ENCODE results near the gene SPINK5.
"Not testable (repeated sequence)": the region's sequence is repeated elsewhere in the genome, so short reads cannot be mapped to it uniquely, and the experiment has no call there.

Gene SPINK5

GRCh38 chr5:148063861-148064260, at the start of gene SPINK5:
SPINK5 (plus strand) TSS chr5:148063980; CDS start chr5:148064045, 65 bp downstream.
- Histone ChIP-seq H3K27ac (ENCODE audit: low read depth, low read length) (no peak within 1 kb of the TSS), H3K27me3 (ENCODE audit: control insufficient read depth, insufficient read depth, low read length) (no peaks in the 10 kb centered on the region), H3K9me3 (ENCODE audit: control insufficient read depth, insufficient read depth, low read depth, low read length) (no peaks in the 10 kb centered on the region), H3K9ac (ENCODE audit: low read length) (no peak within 1 kb of the TSS), H3K4me3 (ENCODE audit: low read depth, low read length) (no peak within 1 kb of the TSS), H3K36me3 (ENCODE audit: control insufficient read depth, insufficient read depth, low read length) (no peaks in the 10 kb centered on the region), H3K4me1 (ENCODE audit: control insufficient read depth, insufficient read depth, low read length) (no peaks in the 10 kb centered on the region)

GRCh38 chr5:148014276-148014675, 49.5 kb upstream of the SPINK5 start:
- Histone ChIP-seq H3K27ac (ENCODE audit: low read depth, low read length) (no peak overlapping the region), H3K36me3 (ENCODE audit: control insufficient read depth, insufficient read depth, low read length) (peaks cover 4% of the 10 kb centered on the region), H3K4me3 (ENCODE audit: low read depth, low read length) (no peak overlapping the region), H3K27me3 (ENCODE audit: control insufficient read depth, insufficient read depth, low read length) (no peaks in the 10 kb centered on the region), H3K9me3 (ENCODE audit: control insufficient read depth, insufficient read depth, low read depth, low read length) (no peaks in the 10 kb centered on the region), H3K4me1 (ENCODE audit: control insufficient read depth, insufficient read depth, low read length) (no peaks in the 10 kb centered on the region; the same call in 1 of the 2 replicates), H3K9ac (ENCODE audit: low read length) (no peak overlapping the region)

GRCh38 chr5:148020257-148020988, 43.4 kb upstream of the SPINK5 start:
- no peaks in the 10 kb centered on the region for H3K4me1 ChIP-seq (ENCODE audit: control insufficient read depth, insufficient read depth, low read length)
- no peaks in the 10 kb centered on the region for H3K27me3 ChIP-seq (ENCODE audit: control insufficient read depth, insufficient read depth, low read length)
- H3K36me3 ChIP-seq (ENCODE audit: control insufficient read depth, insufficient read depth, low read length), result no peaks in the 10 kb centered on the region; the same call in 1 of the 2 replicates
- no peak overlapping the region for H3K27ac ChIP-seq (ENCODE audit: low read depth, low read length)
- H3K9me3 ChIP-seq (ENCODE audit: control insufficient read depth, insufficient read depth, low read depth, low read length), result no peaks in the 10 kb centered on the region
- no peak overlapping the region for H3K4me3 ChIP-seq (ENCODE audit: low read depth, low read length)
- H3K9ac ChIP-seq (ENCODE audit: low read length), result no peak overlapping the region

- no peaks in the 10 kb centered on the region for H3K4me1 ChIP-seq (ENCODE audit: control insufficient read depth, insufficient read depth, low read length)
- no peak overlapping the region for H3K27ac ChIP-seq (ENCODE audit: low read depth, low read length)
- no peaks in the 10 kb centered on the region for H3K9me3 ChIP-seq (ENCODE audit: control insufficient read depth, insufficient read depth, low read depth, low read length)
- H3K9ac ChIP-seq (ENCODE audit: low read length), result no peak overlapping the region
- no peak overlapping the region for H3K4me3 ChIP-seq (ENCODE audit: low read depth, low read length)
- H3K36me3 ChIP-seq (ENCODE audit: control insufficient read depth, insufficient read depth, low read length), result no peaks in the 10 kb centered on the region
- H3K27me3 ChIP-seq (ENCODE audit: control insufficient read depth, insufficient read depth, low read length), result no peaks in the 10 kb centered on the region
Measured at GRCh38 chr5:148027505-148027904, 36.3 kb upstream of the SPINK5 start.

GRCh38 chr5:148029131-148029530, 34.6 kb upstream of the SPINK5 start:
- Histone ChIP-seq H3K9ac (ENCODE audit: low read length) (no peak overlapping the region), H3K36me3 (ENCODE audit: control insufficient read depth, insufficient read depth, low read length) (no peaks in the 10 kb centered on the region), H3K4me1 (ENCODE audit: control insufficient read depth, insufficient read depth, low read length) (no peaks in the 10 kb centered on the region; the same call in 1 of the 2 replicates), H3K9me3 (ENCODE audit: control insufficient read depth, insufficient read depth, low read depth, low read length) (no peaks in the 10 kb centered on the region), H3K27me3 (ENCODE audit: control insufficient read depth, insufficient read depth, low read length) (no peaks in the 10 kb centered on the region), H3K27ac (ENCODE audit: low read depth, low read length) (no peak overlapping the region), H3K4me3 (ENCODE audit: low read depth, low read length) (no peak overlapping the region)

- H3K27ac ChIP-seq (ENCODE audit: low read depth, low read length), result no peak overlapping the region
Measured at GRCh38 chr5:148033134-148033533, 30.6 kb upstream of the SPINK5 start.

GRCh38 chr5:148035676-148036075, 28.1 kb upstream of the SPINK5 start:
- H3K9me3 ChIP-seq (ENCODE audit: control insufficient read depth, insufficient read depth, low read depth, low read length), result no peaks in the 10 kb centered on the region
- no peak overlapping the region for H3K4me3 ChIP-seq (ENCODE audit: low read depth, low read length)
- H3K4me1 ChIP-seq (ENCODE audit: control insufficient read depth, insufficient read depth, low read length), result no peaks in the 10 kb centered on the region; the same call in 1 of the 2 replicates
- no peak overlapping the region for H3K27ac ChIP-seq (ENCODE audit: low read depth, low read length)
- H3K36me3 ChIP-seq (ENCODE audit: control insufficient read depth, insufficient read depth, low read length), result no peaks in the 10 kb centered on the region
- no peaks in the 10 kb centered on the region for H3K27me3 ChIP-seq (ENCODE audit: control insufficient read depth, insufficient read depth, low read length)
- no peak overlapping the region for H3K9ac ChIP-seq (ENCODE audit: low read length)

More at GRCh38 chr5:148033134-148033533, 30.6 kb upstream of the SPINK5 start:
- Histone ChIP-seq H3K27me3 (ENCODE audit: control insufficient read depth, insufficient read depth, low read length) (no peaks in the 10 kb centered on the region), H3K9ac (ENCODE audit: low read length) (no peak overlapping the region), H3K4me3 (ENCODE audit: low read depth, low read length) (no peak overlapping the region), H3K9me3 (ENCODE audit: control insufficient read depth, insufficient read depth, low read depth, low read length) (no peaks in the 10 kb centered on the region), H3K4me1 (ENCODE audit: control insufficient read depth, insufficient read depth, low read length) (no peaks in the 10 kb centered on the region; the same call in 1 of the 2 replicates), H3K36me3 (ENCODE audit: control insufficient read depth, insufficient read depth, low read length) (no peaks in the 10 kb centered on the region)

- Histone ChIP-seq H3K27me3 (ENCODE audit: control insufficient read depth, insufficient read depth, low read length) (no peaks in the 10 kb centered on the region), H3K27ac (ENCODE audit: low read depth, low read length) (no peak overlapping the region), H3K9me3 (ENCODE audit: control insufficient read depth, insufficient read depth, low read depth, low read length) (no peaks in the 10 kb centered on the region), H3K4me3 (ENCODE audit: low read depth, low read length) (no peak overlapping the region), H3K4me1 (ENCODE audit: control insufficient read depth, insufficient read depth, low read length) (no peaks in the 10 kb centered on the region), H3K36me3 (ENCODE audit: control insufficient read depth, insufficient read depth, low read length) (no peaks in the 10 kb centered on the region), H3K9ac (ENCODE audit: low read length) (no peak overlapping the region)
Measured at GRCh38 chr5:148042881-148043280, 20.9 kb upstream of the SPINK5 start.

GRCh38 chr5:148043705-148044104, 20.1 kb upstream of the SPINK5 start:
- Histone ChIP-seq H3K4me1 (ENCODE audit: control insufficient read depth, insufficient read depth, low read length) (no peaks in the 10 kb centered on the region), H3K36me3 (ENCODE audit: control insufficient read depth, insufficient read depth, low read length) (no peaks in the 10 kb centered on the region), H3K4me3 (ENCODE audit: low read depth, low read length) (no peak overlapping the region), H3K27me3 (ENCODE audit: control insufficient read depth, insufficient read depth, low read length) (no peaks in the 10 kb centered on the region), H3K9me3 (ENCODE audit: control insufficient read depth, insufficient read depth, low read depth, low read length) (no peaks in the 10 kb centered on the region), H3K27ac (ENCODE audit: low read depth, low read length) (no peak overlapping the region), H3K9ac (ENCODE audit: low read length) (no peak overlapping the region)

- not testable (repeated sequence) for H3K27me3 ChIP-seq (ENCODE audit: control insufficient read depth, insufficient read depth, low read length); H3K27ac ChIP-seq (ENCODE audit: low read depth, low read length); H3K36me3 ChIP-seq (ENCODE audit: control insufficient read depth, insufficient read depth, low read length); H3K9ac ChIP-seq (ENCODE audit: low read length); H3K4me1 ChIP-seq (ENCODE audit: control insufficient read depth, insufficient read depth, low read length); H3K4me3 ChIP-seq (ENCODE audit: low read depth, low read length)
- peaks cover 38% of the 10 kb centered on the region for H3K9me3 ChIP-seq (ENCODE audit: control insufficient read depth, insufficient read depth, low read depth, low read length)
Measured at GRCh38 chr5:148055160-148055559, 8.6 kb upstream of the SPINK5 start.

GRCh38 chr5:148060309-148060708, 3.5 kb upstream of the SPINK5 start:
- Histone ChIP-seq H3K4me3 (ENCODE audit: low read depth, low read length) (no peak overlapping the region), H3K4me1 (ENCODE audit: control insufficient read depth, insufficient read depth, low read length) (no peaks in the 10 kb centered on the region), H3K27me3 (ENCODE audit: control insufficient read depth, insufficient read depth, low read length) (no peaks in the 10 kb centered on the region), H3K27ac (ENCODE audit: low read depth, low read length) (no peak overlapping the region), H3K9ac (ENCODE audit: low read length) (no peak overlapping the region), H3K36me3 (ENCODE audit: control insufficient read depth, insufficient read depth, low read length) (no peaks in the 10 kb centered on the region), H3K9me3 (ENCODE audit: control insufficient read depth, insufficient read depth, low read depth, low read length) (peaks cover 20% of the 10 kb centered on the region)
